ENCODE measurements around the gene NDUFS7. TPM values are rescaled to one million over a fixed set of nuclear protein-coding genes. Genes with fewer than 3 reads are reported as not detected.

NDUFS7 gene
- total RNA-seq, 1 experiment from 2014 or later = 98.1 TPM

- Histone ChIP-seq H3K9me3 (ENCODE audit: low read length) (no peaks in the 10 kb centered on the region), H2AFZ (ENCODE audit: low read length) (no peak overlapping the region), H3K4me1 (ENCODE audit: low read length) (peaks cover 3% of the 10 kb centered on the region; the same call in 1 of the 2 replicates), H3K79me2 (ENCODE audit: low read length) (peaks cover 6% of the 10 kb centered on the region), H3K4me3 (ENCODE audit: low read length) (no peak overlapping the region), H3K27ac (ENCODE audit: low read length) (no peak overlapping the region), H3K4me2 (ENCODE audit: low read depth, low read length, poor library complexity, severe bottlenecking) (no peak overlapping the region), H3K9ac (ENCODE audit: low read length) (no peak overlapping the region), H3K36me3 (ENCODE audit: insufficient read depth, low read length) (no peaks in the 10 kb centered on the region), H3K9me2 (replicated peaks; ENCODE audit: insufficient read depth, low read length) (no peaks in the 10 kb centered on the region), H3K27me3 (ENCODE audit: low read length) (no peaks in the 10 kb centered on the region), H4K20me1 (ENCODE audit: insufficient read depth, low read depth, low read length) (no peaks in the 10 kb centered on the region)
- no peak for DNase-seq
Measured at GRCh38 chr19:1379126-1379905, 4.4 kb upstream of the NDUFS7 start.

GRCh38 chr19:1379961-1380489, 3.7 kb upstream of the NDUFS7 start:
- Histone ChIP-seq H3K27ac (ENCODE audit: low read length) (no peak overlapping the region), H3K9me2 (replicated peaks; ENCODE audit: insufficient read depth, low read length) (no peaks in the 10 kb centered on the region), H3K36me3 (ENCODE audit: insufficient read depth, low read length) (no peaks in the 10 kb centered on the region), H3K9ac (ENCODE audit: low read length) (no peak overlapping the region), H3K4me1 (ENCODE audit: low read length) (peaks cover 9% of the 10 kb centered on the region), H3K27me3 (ENCODE audit: low read length) (no peaks in the 10 kb centered on the region), H3K9me3 (ENCODE audit: low read length) (no peaks in the 10 kb centered on the region), H3K4me2 (ENCODE audit: low read depth, low read length, poor library complexity, severe bottlenecking) (no peak overlapping the region), H2AFZ (ENCODE audit: low read length) (no peak overlapping the region), H3K4me3 (ENCODE audit: low read length) (no peak overlapping the region), H3K79me2 (ENCODE audit: low read length) (peaks cover 13% of the 10 kb centered on the region), H4K20me1 (ENCODE audit: insufficient read depth, low read depth, low read length) (no peaks in the 10 kb centered on the region)
- DNase-seq = no peak

- Histone ChIP-seq H3K79me2 (ENCODE audit: low read length) (peaks cover 23% of the 10 kb centered on the region), H3K36me3 (ENCODE audit: insufficient read depth, low read length) (no peaks in the 10 kb centered on the region), H2AFZ (ENCODE audit: low read length) (no peak overlapping the region), H3K4me2 (ENCODE audit: low read depth, low read length, poor library complexity, severe bottlenecking) (no peak overlapping the region), H3K9me3 (ENCODE audit: low read length) (no peaks in the 10 kb centered on the region), H3K27ac (ENCODE audit: low read length) (no peak overlapping the region), H3K9ac (ENCODE audit: low read length) (no peak overlapping the region), H3K4me3 (ENCODE audit: low read length) (no peak overlapping the region), H3K4me1 (ENCODE audit: low read length) (peaks cover 11% of the 10 kb centered on the region), H3K27me3 (ENCODE audit: low read length) (no peaks in the 10 kb centered on the region), H4K20me1 (ENCODE audit: insufficient read depth, low read depth, low read length) (no peaks in the 10 kb centered on the region), H3K9me2 (replicated peaks; ENCODE audit: insufficient read depth, low read length) (no peaks in the 10 kb centered on the region)
- no peak for DNase-seq
Measured at GRCh38 chr19:1382250-1382649, 1.5 kb upstream of the NDUFS7 start.

- H4K20me1 ChIP-seq (ENCODE audit: insufficient read depth, low read depth, low read length) = no peaks in the 10 kb centered on the region
- H3K79me2 ChIP-seq (ENCODE audit: low read length) = peaks cover 23% of the 10 kb centered on the region
- no peak for DNase-seq
- peak overlapping the region; percentile 48 for H3K4me2 ChIP-seq (ENCODE audit: low read depth, low read length, poor library complexity, severe bottlenecking)
- no peaks in the 10 kb centered on the region for H3K27me3 ChIP-seq (ENCODE audit: low read length)
- peaks cover 11% of the 10 kb centered on the region for H3K4me1 ChIP-seq (ENCODE audit: low read length)
- no peaks in the 10 kb centered on the region for H3K9me2 ChIP-seq (replicated peaks; ENCODE audit: insufficient read depth, low read length)
- H3K27ac ChIP-seq (ENCODE audit: low read length) = no peak overlapping the region
- H2AFZ ChIP-seq (ENCODE audit: low read length) = no peak overlapping the region
- H3K9ac ChIP-seq (ENCODE audit: low read length) = peak overlapping the region; percentile 44; the same call in 1 of the 2 replicates
- H3K36me3 ChIP-seq (ENCODE audit: insufficient read depth, low read length) = no peaks in the 10 kb centered on the region
- H3K4me3 ChIP-seq (ENCODE audit: low read length) = peak overlapping the region; percentile 40; the same call in 1 of the 2 replicates
- H3K9me3 ChIP-seq (ENCODE audit: low read length) = no peaks in the 10 kb centered on the region
Measured at GRCh38 chr19:1383017-1383311, 743 bp upstream of the NDUFS7 start.

- peak overlapping the region; percentile 77 for H3K4me3 ChIP-seq (ENCODE audit: low read length)
- DNase-seq = peak; percentile 50
Measured at GRCh38 chr19:1384085-1384462, 367 bp downstream of the NDUFS7 start.

GRCh38 chr19:1384478-1385110, 887 bp downstream of the NDUFS7 start:
- no peaks in the 10 kb centered on the region for H3K9me3 ChIP-seq (ENCODE audit: low read length)
- H3K27me3 ChIP-seq (ENCODE audit: low read length) = no peaks in the 10 kb centered on the region
- peak overlapping the region; percentile 77 for H3K4me3 ChIP-seq (ENCODE audit: low read length)
- no peaks in the 10 kb centered on the region for H3K9me2 ChIP-seq (replicated peaks; ENCODE audit: insufficient read depth, low read length)
- H3K4me1 ChIP-seq (ENCODE audit: low read length) = peaks cover 11% of the 10 kb centered on the region
- peak overlapping the region; percentile 76 for H3K4me2 ChIP-seq (ENCODE audit: low read depth, low read length, poor library complexity, severe bottlenecking)
- DNase-seq = peak; percentile 61
- H3K79me2 ChIP-seq (ENCODE audit: low read length) = peaks cover 23% of the 10 kb centered on the region
- peak overlapping the region; percentile 94 for H3K9ac ChIP-seq (ENCODE audit: low read length)
- peak overlapping the region; percentile 8; the same call in 1 of the 2 replicates for H3K27ac ChIP-seq (ENCODE audit: low read length)
- no peak overlapping the region for H2AFZ ChIP-seq (ENCODE audit: low read length)
- peaks cover 4% of the 10 kb centered on the region; the same call in 1 of the 2 replicates for H3K36me3 ChIP-seq (ENCODE audit: insufficient read depth, low read length)
- H4K20me1 ChIP-seq (ENCODE audit: insufficient read depth, low read depth, low read length) = no peaks in the 10 kb centered on the region

More at GRCh38 chr19:1384085-1384462, 367 bp downstream of the NDUFS7 start:
- H2AFZ ChIP-seq (ENCODE audit: low read length) = no peak overlapping the region
- H3K9ac ChIP-seq (ENCODE audit: low read length) = peak overlapping the region; percentile 94
- no peaks in the 10 kb centered on the region for H3K9me2 ChIP-seq (replicated peaks; ENCODE audit: insufficient read depth, low read length)
- H3K27me3 ChIP-seq (ENCODE audit: low read length) = no peaks in the 10 kb centered on the region
- H3K9me3 ChIP-seq (ENCODE audit: low read length) = no peaks in the 10 kb centered on the region
- peaks cover 4% of the 10 kb centered on the region; the same call in 1 of the 2 replicates for H3K36me3 ChIP-seq (ENCODE audit: insufficient read depth, low read length)
- peaks cover 11% of the 10 kb centered on the region for H3K4me1 ChIP-seq (ENCODE audit: low read length)
- peak overlapping the region; percentile 8 for H3K27ac ChIP-seq (ENCODE audit: low read length)
- no peaks in the 10 kb centered on the region for H4K20me1 ChIP-seq (ENCODE audit: insufficient read depth, low read depth, low read length)
- H3K79me2 ChIP-seq (ENCODE audit: low read length) = peaks cover 23% of the 10 kb centered on the region
- peak overlapping the region; percentile 76 for H3K4me2 ChIP-seq (ENCODE audit: low read depth, low read length, poor library complexity, severe bottlenecking)

GRCh38 chr19:1385816-1386215, 2.1 kb downstream of the NDUFS7 start:
- Histone ChIP-seq H3K9me2 (replicated peaks; ENCODE audit: insufficient read depth, low read length) (no peaks in the 10 kb centered on the region), H3K9ac (ENCODE audit: low read length) (no peak overlapping the region), H3K27ac (ENCODE audit: low read length) (no peak overlapping the region), H2AFZ (ENCODE audit: low read length) (no peak overlapping the region), H3K79me2 (ENCODE audit: low read length) (peaks cover 23% of the 10 kb centered on the region), H4K20me1 (ENCODE audit: insufficient read depth, low read depth, low read length) (no peaks in the 10 kb centered on the region), H3K4me1 (ENCODE audit: low read length) (peaks cover 11% of the 10 kb centered on the region), H3K4me3 (ENCODE audit: low read length) (no peak overlapping the region), H3K27me3 (ENCODE audit: low read length) (no peaks in the 10 kb centered on the region), H3K9me3 (ENCODE audit: low read length) (no peaks in the 10 kb centered on the region), H3K36me3 (ENCODE audit: insufficient read depth, low read length) (peaks cover 4% of the 10 kb centered on the region; the same call in 1 of the 2 replicates), H3K4me2 (ENCODE audit: low read depth, low read length, poor library complexity, severe bottlenecking) (no peak overlapping the region)
- no peak for DNase-seq

GRCh38 chr19:1386945-1387683, 3.4 kb downstream of the NDUFS7 start:
- Histone ChIP-seq H2AFZ (ENCODE audit: low read length) (no peak overlapping the region), H3K36me3 (ENCODE audit: insufficient read depth, low read length) (peaks cover 4% of the 10 kb centered on the region; the same call in 1 of the 2 replicates), H3K79me2 (ENCODE audit: low read length) (peaks cover 23% of the 10 kb centered on the region), H3K9ac (ENCODE audit: low read length) (no peak overlapping the region), H3K4me1 (ENCODE audit: low read length) (peaks cover 11% of the 10 kb centered on the region), H3K9me2 (replicated peaks; ENCODE audit: insufficient read depth, low read length) (no peaks in the 10 kb centered on the region), H3K4me2 (ENCODE audit: low read depth, low read length, poor library complexity, severe bottlenecking) (no peak overlapping the region), H3K9me3 (ENCODE audit: low read length) (no peaks in the 10 kb centered on the region), H4K20me1 (ENCODE audit: insufficient read depth, low read depth, low read length) (no peaks in the 10 kb centered on the region), H3K27ac (ENCODE audit: low read length) (no peak overlapping the region), H3K4me3 (ENCODE audit: low read length) (no peak overlapping the region), H3K27me3 (ENCODE audit: low read length) (no peaks in the 10 kb centered on the region)
- DNase-seq = no peak

All from Karpas-422 (cell line).